Breast epithelium (tissue), 4 donors: Measurements from ENCODE around the gene BTBD7. TPM values are rescaled to one million over a fixed set of nuclear protein-coding genes. Genes with fewer than 3 reads are reported as not detected.

ENCODE experiments used
- DNase-seq, 2 donors: peaks; one replicate each; pipeline ENCODE4 v3.0.0-alpha.2; 2019; ENCODE audit warnings: low spot score in 2 of 2
- H3K27ac ChIP-seq, 2 donors: fragments of 200-600 bp; sonication (generic) in 1 of 2; one replicate each; pipeline ENCODE4 v1.5.1; 2016 to 2019; ENCODE audit warnings: mild to moderate bottlenecking in 1 of 2
- H3K27me3 ChIP-seq, 2 donors: fragments of 200-600 bp; sonication (generic) in 1 of 2; one replicate each; pipeline versions ENCODE4 v1.5.1 to v1.6.0; 2017 to 2019; ENCODE audit warnings: control low read depth in 1 of 2, mild to moderate bottlenecking in 1 of 2
- H3K36me3 ChIP-seq: fragments of 200-600 bp; one replicate; pipeline ENCODE4 v1.5.1; 2019
- H3K4me1 ChIP-seq, 2 donors: fragments of 200-600 bp; sonication (generic); one replicate each; pipeline ENCODE4 v1.5.1; 2016 to 2019; ENCODE audit warnings: control low read depth in 1 of 2
- H3K4me3 ChIP-seq, 3 donors: fragments of 200-600 bp; sonication (generic); 1 replicate in 2 of 3; 2 replicates in 1 of 3; pipeline ENCODE4 v1.5.1; 2016 to 2019; ENCODE audit warnings: mild to moderate bottlenecking in 3 of 3, moderate library complexity in 2 of 3
- H3K9me3 ChIP-seq, 2 donors: fragments of 200-600 bp; sonication (generic) in 1 of 2; one replicate each; pipeline ENCODE4 v1.5.1; 2016 to 2019; ENCODE audit warnings: control low read depth in 1 of 2
- POLR2A ChIP-seq: fragments of 450-650 bp; IDR thresholded peaks from one replicate; pipeline ENCODE4 v1.6.1; 2016; ENCODE audit warnings: antibody characterized with exemption, mild to moderate bottlenecking, moderate library complexity
- POLR2AphosphoS5 ChIP-seq, 3 donors: sonication (generic); formaldehyde crosslinking; IDR thresholded peaks; one replicate each; pipeline ENCODE4 v1.6.1; 2017; ENCODE audit warnings: antibody characterized with exemption in 3 of 3
- intact Hi-C: fragments of 100-400 bp; cut with DNase I; formaldehyde crosslinking; loops from one replicate; pipeline ENCODE4 v1.15.1; 2023; ENCODE audit warnings: low total_unique reads
- total RNA-seq, 3 donors: library from RNA; depleted of rRNA; stranded (reverse); fragments of >200 nt; gene quantifications; one replicate each; pipeline ENCODE4 v1.1.0, GENCODE V29; 2016
- TF ChIP-seq, protein P1 (sequence below), 3 donors: fragments of 450-650 bp; IDR thresholded peaks; one replicate each; pipeline ENCODE4 v1.5.1; 2016 to 2017; ENCODE audit warnings: antibody characterized with exemption in 3 of 3, mild to moderate bottlenecking in 3 of 3, moderate library complexity in 3 of 3

The BTBD7 gene
- total RNA-seq, 3 donors from 2014 or later = 19.7 to 32.8 (median 26.5) TPM

DNA sequence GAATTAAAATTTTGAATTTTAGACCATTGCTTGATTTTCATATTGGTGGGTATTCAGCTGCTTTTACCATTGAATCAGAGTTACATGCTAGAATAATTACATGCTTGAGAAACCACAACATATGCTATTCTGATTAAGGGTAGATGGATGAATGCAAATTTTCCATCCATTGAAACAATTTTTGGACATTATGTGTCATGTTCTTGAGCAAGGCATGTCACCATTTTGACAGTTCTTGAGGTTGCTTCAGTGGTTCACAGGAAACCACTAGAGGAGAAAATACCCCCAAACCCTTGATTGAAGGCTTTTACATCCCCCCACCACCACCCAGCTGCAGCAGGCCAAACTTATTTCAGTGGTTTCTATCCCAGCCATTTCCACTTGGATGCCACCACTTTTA is 112.3 kb downstream of the BTBD7 start:
- Histone ChIP-seq H3K9me3 (no peaks in the 10 kb centered on the region), H3K27me3 (no peaks in the 10 kb centered on the region), H3K27ac (no peak overlapping the region), H3K4me3 (no peak overlapping the region), H3K4me1 (no peaks in the 10 kb centered on the region), H3K36me3 (no peaks in the 10 kb centered on the region)
- DNase-seq = no peak
- intact Hi-C loops = loop anchor here (5.0 kb wide), 1 partner anchor 87 kb away; no protein-coding TSS in a partner anchor
- TF ChIP-seq POLR2AphosphoS5 (IDR thresholded peaks at IDR 0.05) (no peak), POLR2A (no peak)
- TF ChIP-seq, protein P1, sequence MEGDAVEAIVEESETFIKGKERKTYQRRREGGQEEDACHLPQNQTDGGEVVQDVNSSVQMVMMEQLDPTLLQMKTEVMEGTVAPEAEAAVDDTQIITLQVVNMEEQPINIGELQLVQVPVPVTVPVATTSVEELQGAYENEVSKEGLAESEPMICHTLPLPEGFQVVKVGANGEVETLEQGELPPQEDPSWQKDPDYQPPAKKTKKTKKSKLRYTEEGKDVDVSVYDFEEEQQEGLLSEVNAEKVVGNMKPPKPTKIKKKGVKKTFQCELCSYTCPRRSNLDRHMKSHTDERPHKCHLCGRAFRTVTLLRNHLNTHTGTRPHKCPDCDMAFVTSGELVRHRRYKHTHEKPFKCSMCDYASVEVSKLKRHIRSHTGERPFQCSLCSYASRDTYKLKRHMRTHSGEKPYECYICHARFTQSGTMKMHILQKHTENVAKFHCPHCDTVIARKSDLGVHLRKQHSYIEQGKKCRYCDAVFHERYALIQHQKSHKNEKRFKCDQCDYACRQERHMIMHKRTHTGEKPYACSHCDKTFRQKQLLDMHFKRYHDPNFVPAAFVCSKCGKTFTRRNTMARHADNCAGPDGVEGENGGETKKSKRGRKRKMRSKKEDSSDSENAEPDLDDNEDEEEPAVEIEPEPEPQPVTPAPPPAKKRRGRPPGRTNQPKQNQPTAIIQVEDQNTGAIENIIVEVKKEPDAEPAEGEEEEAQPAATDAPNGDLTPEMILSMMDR (IDR thresholded peaks at IDR 0.05) = no peak

DNA sequence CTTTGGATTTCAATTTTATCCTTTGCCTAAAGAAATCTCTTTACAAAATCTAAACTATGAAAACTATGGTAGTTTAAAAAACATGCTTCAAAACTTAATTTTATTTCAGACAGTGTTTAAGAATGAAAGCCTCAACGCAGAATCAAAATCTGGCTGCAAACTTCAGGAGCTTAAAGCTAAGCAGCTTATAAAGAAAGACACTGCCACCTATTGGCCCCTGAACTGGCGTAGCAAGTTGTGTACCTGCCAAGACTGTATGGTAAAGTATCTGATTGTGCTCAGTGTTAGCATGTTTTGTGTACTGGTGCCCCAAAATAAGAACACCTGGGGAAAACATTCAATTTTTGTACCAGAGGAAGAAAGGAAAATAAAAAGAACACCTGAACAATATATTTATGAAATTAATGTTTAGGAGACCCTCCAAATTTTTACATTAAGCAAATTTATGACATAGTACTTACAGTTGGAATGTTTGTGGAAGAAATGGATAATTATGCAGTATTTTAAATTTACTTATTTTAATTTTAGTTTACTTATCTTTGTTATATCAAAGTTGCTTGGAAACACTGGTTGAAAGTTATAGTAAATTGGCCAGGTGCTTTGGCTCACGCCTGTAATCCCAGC is 113.6 kb downstream of the BTBD7 start:
- H3K27ac ChIP-seq = no peak overlapping the region
- DNase-seq = no peak
- H3K4me3 ChIP-seq = no peak overlapping the region
- intact Hi-C loops = no loop called here
- H3K4me1 ChIP-seq = no peaks in the 10 kb centered on the region
- H3K36me3 ChIP-seq = no peaks in the 10 kb centered on the region
- H3K9me3 ChIP-seq = no peaks in the 10 kb centered on the region
- H3K27me3 ChIP-seq = no peaks in the 10 kb centered on the region
- TF ChIP-seq, protein P1 (IDR thresholded peaks at IDR 0.05) = peak in 1 of 3 donors; percentile 26
- TF ChIP-seq POLR2A = no peak

DNA sequence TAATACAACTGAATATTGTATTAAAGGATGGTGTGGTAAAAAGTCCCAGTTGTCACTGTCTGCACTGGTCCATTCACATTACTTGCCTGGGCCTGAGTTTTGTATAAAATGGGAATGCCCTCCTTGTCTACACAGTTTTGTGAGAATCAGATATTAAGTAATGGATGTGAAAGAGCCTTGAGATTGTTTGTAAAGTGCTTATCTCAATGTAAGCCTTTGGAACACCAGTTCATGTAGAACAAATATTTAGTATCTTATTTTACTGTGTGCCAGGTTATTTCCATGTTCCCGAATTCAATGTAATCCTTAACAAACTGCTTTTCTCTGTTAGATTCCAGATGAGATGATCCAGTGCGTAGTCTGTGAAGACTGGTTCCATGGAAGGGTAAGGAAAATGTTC is 118.2 kb downstream of the BTBD7 start:
- no peaks in the 10 kb centered on the region for H3K36me3 ChIP-seq
- TF ChIP-seq POLR2A (no peak), POLR2AphosphoS5 (IDR thresholded peaks at IDR 0.05) (no peak)
- TF ChIP-seq, protein P1 (IDR thresholded peaks at IDR 0.05) = no peak
- intact Hi-C loops = no loop called here

DNA sequence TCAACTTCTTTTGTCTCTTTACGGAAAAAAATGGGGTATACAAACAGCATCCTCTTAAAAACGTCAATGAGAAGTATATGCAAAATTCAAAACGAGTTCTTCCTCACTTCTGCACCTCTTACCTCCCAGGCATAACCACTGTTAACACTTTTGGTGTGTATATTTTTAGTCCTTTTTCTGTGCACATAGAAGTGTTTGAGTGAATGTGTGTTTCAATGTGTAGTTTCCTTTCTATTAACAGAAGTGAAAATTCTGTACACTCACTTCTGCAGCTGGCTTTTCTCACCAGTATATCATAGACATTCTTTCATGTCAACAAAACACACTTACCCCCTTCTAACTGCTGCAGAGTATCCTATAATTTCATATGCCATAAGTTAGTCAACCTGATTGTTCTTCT is 120.4 kb downstream of the BTBD7 start:
- Histone ChIP-seq H3K27ac (no peak overlapping the region), H3K36me3 (no peaks in the 10 kb centered on the region), H3K4me1 (no peaks in the 10 kb centered on the region), H3K4me3 (no peak overlapping the region), H3K27me3 (no peaks in the 10 kb centered on the region), H3K9me3 (no peaks in the 10 kb centered on the region)
- TF ChIP-seq, protein P1 (IDR thresholded peaks at IDR 0.05) = no peak
- TF ChIP-seq POLR2A (no peak), POLR2AphosphoS5 (IDR thresholded peaks at IDR 0.05) (no peak)
- DNase-seq = no peak
- intact Hi-C loops = no loop called here

More for the DNA sequence above, 118.2 kb downstream of the BTBD7 start:
- Histone ChIP-seq H3K4me1 (no peaks in the 10 kb centered on the region), H3K27ac (no peak overlapping the region), H3K4me3 (no peak overlapping the region), H3K9me3 (no peaks in the 10 kb centered on the region), H3K27me3 (no peaks in the 10 kb centered on the region)
- DNase-seq = no peak

DNA sequence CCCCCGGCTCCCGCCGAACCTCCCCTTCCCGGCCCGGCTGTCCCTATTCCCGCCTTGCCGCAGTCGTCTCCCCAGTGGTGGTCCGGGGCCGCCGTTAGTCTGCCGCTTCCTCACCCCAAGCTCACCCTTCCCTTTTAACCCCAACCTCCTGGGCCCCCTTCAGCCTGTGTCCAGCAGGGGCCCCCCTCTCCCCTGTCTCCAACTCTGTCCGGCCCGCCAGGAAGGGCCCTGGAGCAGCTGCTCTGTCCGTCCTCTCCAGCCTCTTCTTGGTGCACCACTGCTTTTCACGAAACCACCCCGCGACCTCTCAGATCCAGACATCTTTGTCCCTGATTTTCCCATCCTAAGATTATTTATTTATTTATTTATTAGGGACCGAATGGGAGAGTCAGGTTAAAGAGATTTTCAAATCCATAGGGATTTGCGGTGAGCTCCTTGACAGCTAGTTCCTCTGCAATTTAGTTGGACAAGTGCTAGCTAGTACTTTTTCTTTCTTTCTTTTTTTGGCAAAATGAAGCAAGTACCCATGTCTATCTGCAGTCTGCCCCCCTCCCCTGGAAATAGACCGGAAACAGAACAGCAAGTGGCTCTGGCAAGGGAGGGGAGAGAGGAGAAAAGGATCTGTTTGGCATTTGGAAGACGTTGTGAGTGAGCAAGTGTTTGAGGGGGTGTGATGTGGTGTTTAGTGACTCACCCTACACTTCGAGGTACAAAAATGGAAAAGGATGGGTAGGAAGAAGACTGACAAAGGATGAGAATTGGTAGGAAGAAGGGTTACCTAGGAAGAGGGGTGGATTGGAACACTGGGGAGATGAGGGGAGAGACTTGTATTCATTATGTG is 125.1 kb downstream of the BTBD7 start:
- Histone ChIP-seq H3K36me3 (no peaks in the 10 kb centered on the region), H3K9me3 (no peaks in the 10 kb centered on the region), H3K27ac (peak overlapping the region; percentile 85 to 92), H3K27me3 (no peaks in the 10 kb centered on the region), H3K4me3 (peak overlapping the region; percentile 75 to 84 (median 81)), H3K4me1 (peaks cover 0 to 5% of the 10 kb centered on the region in 2 donors)
- no peak for DNase-seq
- TF ChIP-seq, protein P1 (IDR thresholded peaks at IDR 0.05) = no peak
- no peak for TF ChIP-seq POLR2AphosphoS5 (IDR thresholded peaks at IDR 0.05)
- TF ChIP-seq POLR2A = no peak
- intact Hi-C loops = no loop called here
